GM19238 (cell line): ENCODE data around the gene RTBDN.

Experiments used
- DNase-seq: peaks from one replicate; pipeline ENCODE4 v3.0.0; 2011; ENCODE audit warnings: low spot score; ENCODE audit not compliant: insufficient read length

The RTBDN gene

GRCh38 chr19:12793290-12794195 lies 40.8 kb downstream of the RTBDN start:
- peak; percentile 95 for DNase-seq

- DNase-seq = no peak
Observed at GRCh38 chr19:12792853-12793289, 41.5 kb downstream of the RTBDN start.

GRCh38 chr19:12792051-12792852 lies 42.1 kb downstream of the RTBDN start:
- no peak for DNase-seq

GRCh38 chr19:12791345-12792050 lies 42.9 kb downstream of the RTBDN start, which contains the start of gene JUNB:
TSS of gene JUNB (plus strand) at chr19:12791486. CDS start at chr19:12791772, 286 bp downstream.
- peak; percentile 86 for DNase-seq

- no peak for DNase-seq
Observed at GRCh38 chr19:12790628-12791344, 43.6 kb downstream of the RTBDN start.

GRCh38 chr19:12789904-12790619 lies 44.3 kb downstream of the RTBDN start:
- DNase-seq = peak; percentile 96

GRCh38 chr19:12789098-12789903 lies 45.1 kb downstream of the RTBDN start:
- no peak for DNase-seq

GRCh38 chr19:12788682-12789097 lies 45.7 kb downstream of the RTBDN start:
- DNase-seq = peak; percentile 72

GRCh38 chr19:12788042-12788681 lies 46.2 kb downstream of the RTBDN start:
- no peak for DNase-seq

- DNase-seq = no peak
Observed at GRCh38 chr19:12787458-12787857, 46.9 kb downstream of the RTBDN start.

- no peak for DNase-seq
Observed at GRCh38 chr19:12786952-12787351, 47.4 kb downstream of the RTBDN start.

- DNase-seq = no peak
Observed at GRCh38 chr19:12786141-12786870, 48.1 kb downstream of the RTBDN start.

- DNase-seq = no peak
Observed at GRCh38 chr19:12785431-12786031, 48.8 kb downstream of the RTBDN start.

GRCh38 chr19:12784871-12785430 lies 49.4 kb downstream of the RTBDN start:
- DNase-seq = no peak

- no peak for DNase-seq
Observed at GRCh38 chr19:12784394-12784870, 49.9 kb downstream of the RTBDN start.

- no peak for DNase-seq
Observed at GRCh38 chr19:12783849-12784393, 50.5 kb downstream of the RTBDN start.

- no peak for DNase-seq
Observed at GRCh38 chr19:12783291-12783848, 51.0 kb downstream of the RTBDN start.
